C1 segment of cervical spinal cord (tissue), 14 donors: Measurements from ENCODE around the gene LRP1B.

ENCODE experiments used
- DNase-seq, 14 donors: peaks; one replicate each; lab custom pipeline; 2025; lab: John Stamatoyannopoulos, UW

The LRP1B gene

DNA sequence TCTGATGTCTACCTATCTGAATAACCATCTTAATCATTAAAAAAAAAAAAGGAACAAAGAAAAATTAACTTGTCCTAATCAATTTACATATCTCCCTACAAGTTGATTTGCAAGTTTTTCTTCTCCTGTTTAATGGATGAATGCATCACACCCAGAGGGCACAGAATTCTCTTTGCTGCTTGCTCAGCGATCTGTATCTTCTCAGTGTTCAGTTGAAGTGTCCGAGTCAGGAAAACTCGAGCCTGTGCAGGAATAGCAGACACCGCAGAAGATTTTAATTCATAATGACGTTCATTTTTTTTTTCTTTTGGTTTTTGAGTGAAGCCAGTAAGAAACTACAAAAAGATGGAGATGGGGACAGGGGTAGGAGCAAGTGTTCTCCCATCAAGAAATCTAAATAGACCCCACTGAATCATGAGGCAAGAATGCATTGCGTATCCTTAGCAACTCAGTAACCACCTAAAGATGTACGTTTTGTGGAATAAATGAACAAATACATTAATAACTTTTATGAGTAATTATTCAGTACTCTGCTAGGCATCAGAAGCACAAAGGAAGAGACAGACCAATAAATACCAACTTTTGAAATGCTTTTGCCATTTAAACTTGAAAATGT, 675.5 kb downstream of the LRP1B start:
- no peak for DNase-seq

DNA sequence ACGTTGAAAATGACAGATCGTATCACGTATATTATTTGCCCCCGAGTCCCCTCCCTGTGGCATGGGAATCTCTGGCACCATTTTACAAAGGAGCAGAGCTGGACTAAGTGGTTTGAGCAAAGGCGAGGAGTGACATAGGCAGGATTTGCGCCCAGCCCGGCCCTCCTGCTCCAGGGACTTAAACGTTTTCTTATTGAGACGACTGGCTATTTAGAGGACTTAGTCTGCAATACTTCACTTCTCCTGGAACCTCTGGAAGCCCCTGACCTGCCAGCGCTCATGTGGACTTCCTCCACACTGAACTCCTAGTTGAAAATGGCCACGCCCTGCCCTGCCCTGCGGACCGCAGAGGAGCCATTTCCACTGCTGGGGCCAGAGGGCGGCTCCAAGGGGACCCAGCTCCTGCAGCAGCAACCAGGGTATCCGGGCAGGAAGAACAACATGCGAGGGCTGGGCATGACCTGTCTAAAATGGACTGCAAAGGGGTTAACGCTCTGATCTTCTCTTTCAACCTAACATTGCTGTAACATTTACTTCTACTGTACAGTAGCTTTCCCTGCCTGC, 690.7 kb downstream of the LRP1B start:
- DNase-seq, result no peak

DNA sequence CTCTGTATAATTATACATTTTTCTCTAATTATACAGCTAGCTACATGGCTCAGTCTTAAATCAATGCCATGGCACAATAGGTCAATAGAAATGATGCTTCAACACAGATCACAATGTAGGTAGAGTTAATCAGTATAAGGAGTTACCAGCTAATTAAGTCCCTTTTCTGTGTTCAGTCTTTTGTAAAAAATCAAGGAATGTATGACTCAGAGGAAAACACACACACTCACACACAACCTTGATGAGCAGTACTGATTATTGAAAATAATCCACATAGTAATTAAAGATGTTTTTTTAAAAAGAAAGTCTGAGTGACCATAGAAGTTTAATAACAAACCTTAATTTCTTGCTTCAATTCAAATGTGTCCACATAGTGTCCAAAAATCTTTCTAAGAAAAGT, 691.3 kb downstream of the LRP1B start:
- no peak for DNase-seq

DNA sequence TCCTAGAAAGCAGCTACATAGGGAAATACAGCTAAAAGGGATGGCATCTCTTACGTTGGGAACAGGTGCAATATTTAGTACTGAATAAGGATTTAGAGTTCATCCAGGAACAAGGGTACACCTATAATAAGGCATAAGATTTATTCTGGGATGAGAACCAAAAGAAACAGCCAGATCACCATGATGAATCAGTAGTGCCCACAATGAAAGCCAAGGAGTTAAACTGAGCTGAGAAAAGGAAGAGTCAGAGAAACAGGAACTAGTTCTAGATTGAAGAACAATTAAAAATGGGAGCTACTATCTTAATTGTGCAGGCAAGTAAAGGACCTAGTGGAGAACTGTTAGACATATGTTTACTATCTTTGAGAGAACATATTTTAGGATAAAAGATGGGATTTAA, 692.3 kb downstream of the LRP1B start:
- no peak for DNase-seq

DNA sequence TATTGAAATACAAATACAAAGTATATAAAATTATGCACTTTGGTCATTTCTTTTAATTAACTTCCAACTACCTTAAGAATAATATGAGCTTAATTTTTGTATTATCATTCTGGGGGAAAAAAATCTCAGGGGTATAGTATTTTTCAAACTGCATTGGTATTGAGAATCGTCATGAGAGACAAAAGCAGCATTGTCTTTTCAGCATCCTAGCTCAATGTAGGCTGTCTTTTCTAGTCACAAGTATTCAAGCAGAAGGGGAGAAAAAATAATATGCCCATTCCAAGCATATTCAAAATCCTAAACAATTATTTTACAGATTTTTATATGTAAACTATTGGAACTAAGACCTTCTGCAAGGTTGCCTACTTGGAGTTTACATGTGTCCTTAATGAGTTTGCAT, 693.3 kb downstream of the LRP1B start:
- DNase-seq, result no peak

DNA sequence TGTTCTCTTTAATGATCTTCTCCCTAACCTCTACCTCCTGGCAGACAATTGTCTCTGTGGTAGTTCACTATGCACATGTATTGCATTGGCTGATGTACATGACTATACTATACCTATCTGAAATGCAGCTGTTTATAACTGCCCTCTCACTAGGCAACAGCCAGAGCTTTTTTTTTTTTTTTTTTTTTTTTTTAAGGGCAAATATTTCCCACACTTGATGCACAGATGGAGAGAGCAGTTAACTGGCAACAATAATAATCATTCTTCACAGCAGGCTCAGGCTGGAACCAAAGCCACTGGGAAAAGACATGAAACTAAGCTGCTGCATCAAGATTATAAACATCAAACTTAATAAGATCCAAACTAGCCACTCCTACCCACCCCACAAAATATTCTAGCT, 707.7 kb downstream of the LRP1B start:
- peak in 1 of 14 donors; percentile 6 for DNase-seq

DNA sequence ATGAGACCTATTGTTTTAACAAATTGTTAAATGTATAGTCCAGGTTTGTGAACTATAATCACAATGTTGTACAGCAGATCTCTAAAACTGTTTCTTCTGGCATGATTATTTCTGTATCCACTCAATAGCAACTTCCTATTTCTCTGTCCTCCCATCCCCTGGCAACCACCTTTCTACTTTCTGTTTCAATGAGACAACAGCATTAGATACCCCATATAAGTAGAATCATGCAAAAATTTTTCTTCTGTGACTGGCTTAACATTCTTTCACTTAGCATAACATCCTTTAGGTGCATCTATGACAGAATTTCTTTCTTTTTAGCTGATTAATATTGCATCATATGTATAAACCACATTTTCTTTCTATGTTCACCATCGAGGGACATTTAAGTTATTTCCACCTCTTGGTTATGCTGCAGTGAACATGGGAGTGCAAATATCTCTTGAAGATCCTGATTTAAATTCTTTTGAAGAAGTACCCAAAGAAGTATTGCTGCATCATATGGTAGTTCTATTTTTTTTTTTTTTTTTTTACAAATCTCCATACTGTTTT, 713.5 kb downstream of the LRP1B start:
- no peak for DNase-seq

DNA sequence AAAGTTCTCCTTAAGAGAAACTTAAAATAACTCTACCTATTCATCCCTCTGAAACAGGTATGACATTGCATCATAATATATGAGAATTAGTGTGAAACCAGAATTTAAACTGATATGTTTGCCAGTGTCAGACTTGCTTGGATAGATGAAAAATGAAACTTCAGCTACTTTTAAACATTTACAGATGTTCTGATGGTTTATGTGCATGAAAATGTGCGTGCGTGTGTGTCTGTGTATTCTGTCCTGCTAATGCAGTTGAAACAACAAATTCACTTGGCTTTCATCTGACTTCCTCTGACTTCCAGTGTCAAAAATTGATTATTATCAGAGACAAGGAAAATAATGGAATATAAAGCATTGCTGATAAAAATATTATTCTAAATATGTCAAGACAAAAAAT, 719.4 kb downstream of the LRP1B start:
- DNase-seq, result no peak

DNA sequence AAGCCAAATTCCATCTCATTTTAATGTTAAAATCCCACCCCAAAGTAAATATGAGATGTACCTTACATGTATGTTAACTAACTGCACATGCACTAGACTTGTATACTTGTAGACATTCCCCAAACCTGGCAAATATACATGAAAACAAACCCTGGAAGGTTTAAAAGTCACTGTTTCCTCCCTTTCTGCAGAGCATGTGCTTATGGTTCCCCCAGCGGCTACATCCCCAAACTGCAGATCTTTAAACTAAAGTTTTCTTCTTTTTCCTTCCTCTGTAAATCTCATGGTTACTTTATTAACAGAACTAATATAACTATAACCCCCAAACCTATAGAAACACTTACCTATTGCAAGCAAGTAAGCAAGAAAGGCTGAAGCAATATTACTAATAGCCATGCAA, 731.5 kb downstream of the LRP1B start:
- no peak for DNase-seq

DNA sequence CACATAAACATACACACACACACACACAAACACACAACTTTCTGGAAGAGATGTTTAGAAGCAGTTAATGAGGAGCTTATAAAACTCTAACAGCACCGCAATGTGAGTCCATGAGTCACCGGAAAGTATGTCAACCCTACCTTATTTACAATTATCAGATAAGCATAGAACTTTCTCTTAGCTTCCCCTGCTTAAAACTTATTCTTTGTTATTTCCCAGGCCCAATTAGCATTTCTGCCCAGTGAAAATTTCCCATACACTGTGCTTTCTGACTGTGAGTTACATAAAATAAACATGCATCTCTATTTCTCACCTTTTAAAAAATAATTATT, 737.6 kb downstream of the LRP1B start:
- DNase-seq, result no peak

DNA sequence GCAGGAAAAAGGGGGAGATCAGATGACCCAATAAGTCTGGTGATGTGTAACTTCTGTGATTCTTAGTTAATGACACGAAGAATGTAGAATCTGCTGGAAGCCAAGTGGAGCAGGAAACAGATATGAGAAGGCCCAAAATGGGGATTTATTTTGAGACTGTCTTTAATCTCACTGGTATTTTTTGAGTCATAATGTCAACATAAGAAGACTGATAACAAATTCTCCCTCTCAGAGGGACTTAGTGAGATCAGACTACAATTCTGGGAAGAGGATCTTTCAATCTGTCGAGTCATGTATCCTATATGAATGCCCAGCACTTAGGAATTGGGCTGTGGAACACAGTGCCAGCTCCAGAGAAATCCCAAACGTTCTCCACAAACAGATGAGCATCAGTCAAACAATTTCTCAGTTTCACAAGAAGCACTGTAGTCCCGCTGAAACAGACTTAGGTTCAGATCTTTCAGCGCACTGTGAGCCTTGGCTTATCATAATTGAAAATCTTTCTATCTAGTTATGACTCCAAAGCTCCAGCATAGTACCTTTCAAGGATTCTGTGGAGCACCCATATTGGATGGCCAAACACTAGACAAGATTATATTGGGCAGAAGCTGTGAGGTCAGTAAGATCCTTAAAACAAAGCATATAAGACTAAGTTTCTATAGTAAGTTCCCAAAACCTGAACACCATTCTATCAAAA, 738.2 kb downstream of the LRP1B start:
- DNase-seq, result no peak

DNA sequence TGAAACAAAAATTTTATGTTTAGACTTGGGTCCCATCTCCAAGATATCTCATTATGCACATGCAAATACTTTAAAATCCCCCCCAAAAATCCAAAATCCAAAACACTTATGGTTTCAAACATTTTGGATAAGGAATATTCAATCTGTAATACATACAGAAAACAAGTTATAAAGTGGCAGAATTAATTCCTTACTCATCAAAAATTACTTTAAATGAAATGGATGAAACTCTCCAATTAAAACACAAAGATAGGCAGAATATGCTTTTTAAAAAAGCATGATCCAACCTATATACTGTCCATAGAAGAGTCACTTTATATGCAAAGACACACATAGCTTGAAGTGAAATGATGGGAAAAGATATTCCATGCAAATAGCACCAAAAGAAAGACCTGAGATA, 744.6 kb downstream of the LRP1B start:
- DNase-seq, result no peak

DNA sequence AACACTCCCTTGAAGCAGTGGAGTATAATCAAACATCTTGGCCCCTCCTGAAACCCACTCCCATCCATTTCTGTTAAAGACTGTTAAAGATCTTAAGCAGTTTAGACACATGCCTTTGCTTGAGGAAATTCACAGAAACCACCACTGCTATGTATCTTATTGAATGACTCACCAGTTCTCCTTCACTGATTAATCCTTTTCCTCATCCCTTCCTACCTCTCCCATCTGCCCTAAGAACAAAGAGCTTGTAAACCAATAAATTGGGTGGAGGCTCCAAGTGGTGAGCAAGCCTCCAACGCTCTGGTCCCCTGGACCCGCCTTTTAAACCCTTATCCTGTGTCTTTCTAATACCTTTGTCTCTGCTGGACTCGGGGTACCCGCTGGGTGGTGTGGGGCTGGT, 746.1 kb downstream of the LRP1B start:
- no peak for DNase-seq

DNA sequence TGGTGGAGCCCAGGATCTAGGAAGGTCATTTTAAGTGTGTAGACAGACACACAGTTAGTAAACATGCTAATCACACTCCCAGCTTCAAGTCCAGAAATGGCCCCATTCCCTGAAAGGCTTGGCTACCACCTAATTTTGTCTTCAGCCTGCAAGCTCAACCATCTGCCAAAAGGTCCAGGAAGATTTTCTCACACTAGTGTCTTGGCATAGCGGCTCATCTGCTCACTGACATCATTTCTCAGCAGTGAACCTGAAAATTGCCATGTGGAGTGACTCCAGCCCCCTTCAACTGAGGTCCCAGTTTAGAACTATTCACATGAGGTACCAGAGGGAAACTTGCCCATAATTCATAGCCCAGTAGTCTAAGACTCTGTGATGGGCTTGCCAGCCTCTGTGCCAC, 748.9 kb downstream of the LRP1B start:
- DNase-seq, result peak in 4 of 14 donors; percentile 2 to 37 (median 3)

DNA sequence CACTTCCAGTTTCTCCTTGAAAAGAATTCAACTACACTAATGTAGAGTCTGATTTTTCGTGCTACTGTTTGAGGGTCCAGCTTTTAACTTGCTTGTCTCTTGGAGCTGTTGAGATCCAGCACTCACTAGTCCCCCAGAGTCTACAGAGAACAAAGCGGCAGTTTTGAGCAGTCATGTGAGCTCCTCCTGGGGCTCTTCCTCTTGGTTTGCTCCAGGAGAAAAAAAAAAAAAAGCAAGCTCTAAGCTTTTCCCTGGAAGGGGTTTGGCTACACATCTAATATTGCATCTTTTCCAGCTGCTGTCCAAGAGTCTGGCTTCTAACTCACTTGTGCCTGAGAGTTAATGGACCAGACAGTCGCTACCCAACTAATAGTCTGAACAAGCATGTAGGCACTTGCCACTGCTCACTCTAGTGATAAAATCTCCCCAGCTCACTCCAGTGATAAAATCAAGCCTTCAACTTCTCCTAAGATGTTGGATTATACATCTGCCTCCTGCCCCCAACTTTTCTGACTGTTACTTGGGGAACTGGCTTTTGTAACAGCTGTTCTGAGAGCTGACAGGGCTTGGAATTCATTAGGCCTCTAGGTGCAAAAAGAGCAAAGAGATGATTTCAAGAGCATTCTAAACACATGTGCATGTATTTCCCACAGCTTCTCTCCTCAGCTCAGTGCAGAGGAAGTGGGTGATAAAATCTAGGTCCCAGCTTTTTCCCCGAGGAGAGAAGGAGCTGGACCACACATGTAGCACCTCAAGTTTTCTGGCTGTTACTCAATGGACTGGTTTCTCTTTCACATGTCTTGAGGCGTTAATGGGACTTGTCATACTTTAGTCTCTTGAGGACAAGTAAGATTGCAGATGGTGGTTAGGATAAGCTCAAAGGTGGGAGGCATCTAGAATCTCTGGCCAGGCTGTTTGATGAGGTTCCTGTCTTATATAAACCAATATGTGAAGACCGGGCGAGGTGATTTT, 750.5 kb downstream of the LRP1B start:
- peak in 1 of 14 donors; percentile 2 for DNase-seq

DNA sequence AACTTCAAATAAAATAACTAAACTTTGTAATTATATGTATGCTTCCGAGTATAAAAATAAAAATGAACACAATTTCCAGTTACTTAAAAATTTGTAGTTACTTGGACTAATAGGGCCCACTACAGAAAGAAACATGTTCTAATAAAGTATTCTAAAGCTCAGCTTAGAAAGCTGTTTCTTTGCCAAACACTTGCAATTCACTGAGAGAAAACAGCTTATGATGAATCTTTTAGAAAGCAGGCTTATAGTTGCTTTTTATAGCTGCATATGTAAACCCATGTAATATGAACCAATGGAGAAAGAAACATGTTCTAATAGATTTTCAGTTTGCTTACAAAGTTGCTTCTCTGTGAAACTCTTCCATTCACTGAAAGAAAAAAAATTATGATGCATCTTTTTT, 766.0 kb downstream of the LRP1B start:
- DNase-seq, result no peak

DNA sequence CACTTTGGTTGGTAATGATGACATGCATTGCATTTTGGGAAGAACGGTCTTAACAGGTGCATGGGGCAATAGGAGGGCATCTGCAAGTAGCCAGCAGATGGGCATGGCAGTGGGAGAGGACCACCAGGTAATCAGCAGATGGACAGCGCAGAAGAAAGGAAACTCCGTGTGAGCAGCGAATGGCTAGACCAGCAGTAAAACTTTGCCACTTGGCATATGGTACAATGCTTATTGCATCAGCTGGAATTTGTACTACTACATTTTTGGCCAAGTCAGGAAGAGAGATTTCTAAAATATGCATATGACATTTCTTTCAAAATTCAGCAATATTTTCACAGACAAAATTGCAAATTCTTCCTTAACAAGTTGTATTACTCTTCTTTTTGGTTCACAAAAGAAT, 768.5 kb downstream of the LRP1B start:
- peak in 2 of 14 donors; percentile 2 to 68 for DNase-seq

DNA sequence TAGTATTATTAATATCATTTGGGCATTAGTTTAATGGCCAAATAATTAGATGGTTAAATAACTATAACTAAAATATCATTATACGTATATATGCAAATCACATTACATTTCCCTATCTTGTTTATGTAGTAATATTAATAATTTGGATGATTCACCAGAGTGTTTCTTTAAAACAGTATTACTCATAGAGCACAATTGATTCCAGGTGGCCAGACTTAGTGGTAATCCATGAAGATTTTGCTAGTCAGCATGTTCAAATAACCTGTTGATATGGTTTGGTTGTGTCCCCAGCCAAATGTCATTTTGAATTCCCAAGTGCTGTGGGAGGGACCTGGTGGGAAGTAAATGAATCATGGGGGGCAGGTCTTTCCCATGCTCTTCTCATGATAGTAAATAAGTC, 782.3 kb downstream of the LRP1B start:
- DNase-seq, result no peak

DNA sequence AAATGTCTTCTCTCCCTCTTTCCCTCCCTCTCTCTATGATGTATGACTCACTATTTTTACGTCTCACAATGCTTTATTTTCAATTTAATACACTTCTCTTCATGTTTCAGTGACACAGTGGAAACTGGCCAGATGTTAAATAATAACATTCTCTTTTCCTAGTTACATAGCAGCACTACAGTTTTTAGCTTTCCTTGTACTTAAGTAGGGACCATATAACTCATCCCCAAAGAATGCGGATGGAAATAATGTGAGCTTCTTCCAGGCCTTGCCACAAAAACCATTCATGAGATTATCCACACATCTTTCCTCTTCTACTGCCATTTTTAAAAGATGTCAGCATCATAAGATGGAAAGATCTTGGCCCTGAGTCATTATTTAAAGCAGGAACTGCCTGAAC, 789.4 kb downstream of the LRP1B start:
- no peak for DNase-seq

DNA sequence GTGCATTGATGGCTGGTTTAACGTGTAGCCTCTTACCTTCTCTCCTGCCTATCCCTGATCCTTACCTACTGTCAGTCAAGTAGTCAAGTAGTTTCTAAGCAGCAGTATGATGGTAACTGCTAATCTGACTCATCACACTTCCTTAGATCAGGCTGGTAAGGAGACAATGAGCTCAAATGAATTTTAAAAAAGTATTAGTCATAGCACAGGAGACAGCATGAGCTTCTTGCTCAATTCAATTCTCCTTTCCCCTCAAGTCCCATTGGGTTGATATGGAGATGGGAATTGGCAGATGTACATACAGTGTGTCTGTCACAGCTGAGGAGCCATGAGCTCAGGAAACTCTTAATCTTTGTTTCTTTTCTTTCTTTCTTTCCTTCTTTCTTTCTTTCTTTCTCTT, 799.7 kb downstream of the LRP1B start:
- DNase-seq, result no peak

DNA sequence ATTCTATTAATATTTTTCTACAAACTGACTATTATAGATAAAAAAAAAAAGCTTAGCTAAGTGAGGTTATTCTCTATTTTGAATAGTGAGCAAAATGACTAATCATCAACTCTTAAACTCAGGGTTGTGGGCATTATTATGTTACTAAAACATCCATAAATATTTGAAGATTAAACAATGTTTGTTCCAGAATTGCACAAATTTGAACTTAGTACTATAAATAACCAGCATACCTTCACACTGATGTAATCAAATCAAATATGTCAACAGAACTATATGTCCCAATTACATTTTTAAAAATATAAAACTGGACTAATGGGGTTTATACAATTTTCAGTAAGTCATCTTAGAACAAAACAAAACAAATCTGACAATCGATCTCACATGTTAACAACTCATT, 800.9 kb downstream of the LRP1B start:
- no peak for DNase-seq

DNA sequence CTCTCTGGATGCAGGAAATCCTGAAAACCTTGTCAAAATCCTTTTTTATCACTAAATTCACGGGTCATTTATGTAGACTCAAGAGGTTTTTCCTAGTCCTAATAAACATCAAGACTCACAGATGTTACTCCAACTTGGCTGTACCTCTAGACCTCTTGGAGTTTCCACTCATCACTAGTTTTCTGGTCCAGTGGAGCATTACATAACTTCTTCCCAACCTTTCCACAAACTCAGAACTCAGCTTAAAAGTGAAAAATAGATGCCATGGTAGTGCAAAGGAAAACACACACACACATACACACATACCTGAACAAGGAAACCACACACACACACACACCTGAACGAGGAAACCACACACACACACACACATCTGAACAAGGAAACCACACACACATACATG, 807.2 kb downstream of the LRP1B start:
- DNase-seq, result no peak
